HFF-Myc (cell line): Measurements from ENCODE around the gene ACBD3.

Source experiments
- DNase-seq: peaks from one replicate; pipeline ENCODE4 v3.0.0-alpha.2; 2011; ENCODE audit warnings: low read depth; ENCODE audit errors: extremely low read depth
- H3K4me3 ChIP-seq: replicated peaks from 2 replicates; pipeline ENCODE4 v1.5.1; 2011; ENCODE audit warnings: low read depth, mild to moderate bottlenecking, control low read depth, low read length
- CTCF ChIP-seq: IDR thresholded peaks from 2 replicates; pipeline ENCODE4 v1.5.1; 2012; ENCODE audit warnings: mild to moderate bottlenecking, low read depth, low read length, control low read depth; ENCODE audit errors: missing control alignments

ACBD3 gene

GRCh38 chr1:226119169-226119568 lies 67.4 kb downstream of the ACBD3 start:
- no peak overlapping the region for H3K4me3 ChIP-seq
- TF ChIP-seq CTCF: no peak
- DNase-seq: no peak

- H3K4me3 ChIP-seq: no peak overlapping the region
- no peak for DNase-seq
- TF ChIP-seq CTCF: no peak
These were observed 68.2 kb downstream of the ACBD3 start for GRCh38 chr1:226118357-226118756.

GRCh38 chr1:226117330-226117729 lies 69.2 kb downstream of the ACBD3 start:
- H3K4me3 ChIP-seq: no peak overlapping the region
- no peak for TF ChIP-seq CTCF
- no peak for DNase-seq

- no peak for TF ChIP-seq CTCF
- no peak for DNase-seq
- no peak overlapping the region for H3K4me3 ChIP-seq
These were observed 69.9 kb downstream of the ACBD3 start for GRCh38 chr1:226116673-226117072.

- no peak for TF ChIP-seq CTCF
- no peak for DNase-seq
- no peak overlapping the region for H3K4me3 ChIP-seq
These were observed 73.9 kb downstream of the ACBD3 start for GRCh38 chr1:226112626-226113025.

GRCh38 chr1:226111883-226112261 lies 74.7 kb downstream of the ACBD3 start:
- no peak for TF ChIP-seq CTCF
- no peak overlapping the region for H3K4me3 ChIP-seq
- DNase-seq: no peak

- peak overlapping the region; percentile 54 for H3K4me3 ChIP-seq
- no peak for TF ChIP-seq CTCF
- no peak for DNase-seq
These were observed 75.3 kb downstream of the ACBD3 start for GRCh38 chr1:226111098-226111882.
